ENCODE results near the gene CUL2.

DNA sequence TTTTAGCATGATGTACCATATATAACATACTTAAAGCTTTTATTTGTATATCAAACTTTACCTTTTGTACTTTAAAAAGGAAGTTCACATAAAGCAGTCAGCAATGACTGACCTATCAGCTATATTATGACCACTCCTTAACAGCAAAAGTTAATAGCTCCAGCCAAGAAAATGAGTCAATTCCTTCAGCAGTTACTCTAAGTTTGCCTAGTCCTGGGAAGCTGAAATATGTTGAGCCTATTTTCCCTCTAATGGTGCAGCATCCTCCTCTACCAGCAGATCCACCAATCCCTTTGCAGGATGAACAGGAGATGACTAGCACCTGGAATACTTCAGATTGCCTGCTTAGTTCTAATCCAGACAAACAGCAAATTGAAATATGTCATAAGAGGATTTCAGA, 64.2 kb downstream of the CUL2 start:
- TF ChIP-seq, protein P1, sequence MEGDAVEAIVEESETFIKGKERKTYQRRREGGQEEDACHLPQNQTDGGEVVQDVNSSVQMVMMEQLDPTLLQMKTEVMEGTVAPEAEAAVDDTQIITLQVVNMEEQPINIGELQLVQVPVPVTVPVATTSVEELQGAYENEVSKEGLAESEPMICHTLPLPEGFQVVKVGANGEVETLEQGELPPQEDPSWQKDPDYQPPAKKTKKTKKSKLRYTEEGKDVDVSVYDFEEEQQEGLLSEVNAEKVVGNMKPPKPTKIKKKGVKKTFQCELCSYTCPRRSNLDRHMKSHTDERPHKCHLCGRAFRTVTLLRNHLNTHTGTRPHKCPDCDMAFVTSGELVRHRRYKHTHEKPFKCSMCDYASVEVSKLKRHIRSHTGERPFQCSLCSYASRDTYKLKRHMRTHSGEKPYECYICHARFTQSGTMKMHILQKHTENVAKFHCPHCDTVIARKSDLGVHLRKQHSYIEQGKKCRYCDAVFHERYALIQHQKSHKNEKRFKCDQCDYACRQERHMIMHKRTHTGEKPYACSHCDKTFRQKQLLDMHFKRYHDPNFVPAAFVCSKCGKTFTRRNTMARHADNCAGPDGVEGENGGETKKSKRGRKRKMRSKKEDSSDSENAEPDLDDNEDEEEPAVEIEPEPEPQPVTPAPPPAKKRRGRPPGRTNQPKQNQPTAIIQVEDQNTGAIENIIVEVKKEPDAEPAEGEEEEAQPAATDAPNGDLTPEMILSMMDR (IDR thresholded peaks at IDR 0.05), result no peak
- TF ChIP-seq POLR2A (IDR thresholded peaks at IDR 0.05), result no peak
